ENCODE measurements around the gene PGA3.

- TF ChIP-seq CTCF (IDR thresholded peaks at IDR 0.05) (no peak), POLR2A (IDR thresholded peaks at IDR 0.05) (no peak)
These were observed 44.5 kb upstream of the PGA3 start for GRCh38 chr11:61158691-61159381.

Measured in thyroid gland (tissue), 4 donors.